NT2/D1 (cell line): ENCODE results near the gene DMD.

Source experiments
- SUZ12 ChIP-seq: IDR thresholded peaks from 2 replicates; pipeline ENCODE4 v1.6.1; 2011; ENCODE audit not compliant: insufficient read length, insufficient read depth; ENCODE audit errors: extremely low read depth
- YY1 ChIP-seq: IDR thresholded peaks from 2 replicates; pipeline ENCODE4 v1.6.1; 2011; ENCODE audit not compliant: insufficient read length, insufficient read depth
- ZNF274 ChIP-seq: IDR thresholded peaks from 2 replicates; pipeline ENCODE4 v1.6.1; 2011; ENCODE audit warnings: mild to moderate bottlenecking, low read depth, low read length

DNA sequence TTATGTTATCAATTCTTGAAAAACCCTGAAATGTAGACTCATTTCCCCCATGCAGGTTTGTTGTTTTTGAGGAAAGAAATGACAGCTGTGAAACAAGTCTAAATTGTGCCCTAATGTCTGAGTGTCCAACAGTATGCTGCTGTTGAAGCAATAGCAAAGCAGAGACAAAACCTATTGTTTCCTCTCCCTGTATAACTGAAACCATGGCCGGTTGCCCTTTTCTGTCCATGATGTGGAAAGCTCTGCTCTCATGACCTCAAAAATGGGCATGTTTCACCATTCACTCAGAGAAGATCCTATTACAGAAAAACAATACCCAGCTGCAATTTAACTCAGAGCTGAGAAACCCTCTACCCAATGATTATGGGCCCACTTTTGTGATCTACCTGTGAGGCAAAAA, 1826.9 kb downstream of the DMD start:
- TF ChIP-seq ZNF274 (no peak), SUZ12 (no peak), YY1 (no peak)
